IMR-90 (cell line): ENCODE data around the gene RBP5. TPM values are rescaled to one million over a fixed set of nuclear protein-coding genes. Genes with fewer than 3 reads are reported as not detected.
A peak's percentile ranks its signal among the peaks of the same experiment; 100 is the strongest.

Experiments used
- ATAC-seq: fragments of 200-7000 bp; cut with Tn5 transposase; 2 replicates; pipeline ENCODE4 v1.9.1; 2020; ENCODE audit warnings: low read depth, mild to moderate bottlenecking, moderate library complexity
- BruUV-seq: library from RNA; stranded (reverse); fragments of 400-500 nt; replicated peaks from 2 replicates; lab custom pipeline; 2021; lab: Mats Ljungman, UMichigan
- CTCF ChIA-PET: fragments of 300-600 bp; formaldehyde crosslinking; extraction: SDS; loops from one replicate; lab custom pipeline; 2021; ENCODE audit warnings: antibody characterized with exemption; lab: Yijun Ruan, JAX
- POLR2A ChIA-PET: fragments of 300-600 bp; sonication (Branson Sonifier 250); formaldehyde crosslinking; loops from one replicate; lab custom pipeline; 2022; ENCODE audit warnings: antibody characterized with exemption; ENCODE audit not compliant: unreplicated experiment; lab: Charles Lee
- DNase-seq: peaks from one replicate; pipeline ENCODE4 v3.0.0; 2013
- H2AFZ ChIP-seq: replicated peaks from 2 replicates; pipeline ENCODE3; 2013; ENCODE audit warnings: low read length, mild to moderate bottlenecking; ENCODE audit not compliant: poor library complexity
- H2AK5ac ChIP-seq: 2 replicates; pipeline ENCODE4 v1.6.1; 2013; ENCODE audit warnings: low read depth, low read length, inconsistent platforms
- H2AK9ac ChIP-seq: replicated peaks from 2 replicates; pipeline ENCODE3; 2013; ENCODE audit warnings: mild to moderate bottlenecking, low read depth, low read length, moderate library complexity; ENCODE audit not compliant: poor library complexity
- H2BK120ac ChIP-seq: 2 replicates; pipeline ENCODE4 v1.6.1; 2013; ENCODE audit warnings: low read depth, low read length, inconsistent platforms
- H2BK15ac ChIP-seq: 3 replicates; pipeline ENCODE4 v1.6.1; 2013; ENCODE audit warnings: low read depth, low read length, inconsistent platforms
- H2BK20ac ChIP-seq: 2 replicates; pipeline ENCODE4 v1.6.1; 2013; ENCODE audit warnings: low read depth, mild to moderate bottlenecking, inconsistent platforms, low read length, moderate library complexity
- H2BK5ac ChIP-seq: 2 replicates; pipeline ENCODE4 v1.6.1; 2013; ENCODE audit warnings: mild to moderate bottlenecking, low read depth, low read length, inconsistent platforms; ENCODE audit not compliant: poor library complexity, severe bottlenecking
- H3K14ac ChIP-seq: replicated peaks from 2 replicates; pipeline ENCODE4 v1.6.1; 2013; ENCODE audit warnings: low read depth, low read length, inconsistent platforms
- H3K18ac ChIP-seq: 2 replicates; pipeline ENCODE4 v1.6.1; 2013; ENCODE audit warnings: low read depth, low read length, control low read depth
- H3K23ac ChIP-seq: 2 replicates; pipeline ENCODE4 v1.6.1; 2013; ENCODE audit warnings: low read depth, low read length, inconsistent platforms
- H3K27ac ChIP-seq: 2 replicates; pipeline ENCODE4 v1.5.1; 2013; ENCODE audit warnings: mild to moderate bottlenecking, control low read depth, low read length; ENCODE audit not compliant: insufficient read depth
- H3K27me3 ChIP-seq: 2 replicates; pipeline ENCODE4 v1.6.1; 2013; ENCODE audit warnings: low read length; ENCODE audit not compliant: control insufficient read depth, insufficient read depth
- H3K36me3 ChIP-seq: 2 replicates; pipeline ENCODE4 v1.6.1; 2013; ENCODE audit warnings: low read length, mixed read lengths; ENCODE audit not compliant: control insufficient read depth, insufficient read depth
- H3K4ac ChIP-seq: 2 replicates; pipeline ENCODE4 v1.6.1; 2013; ENCODE audit warnings: low read depth, low read length, inconsistent platforms
- H3K4me1 ChIP-seq: 2 replicates; pipeline ENCODE4 v1.6.1; 2013; ENCODE audit warnings: low read length, mixed read lengths; ENCODE audit not compliant: control insufficient read depth, insufficient read depth
- H3K4me2 ChIP-seq: 2 replicates; pipeline ENCODE4 v1.6.1; 2013; ENCODE audit warnings: low read depth, mild to moderate bottlenecking, control low read depth, low read length, moderate library complexity
- H3K4me3 ChIP-seq: 2 replicates; pipeline ENCODE4 v1.5.1; 2013; ENCODE audit warnings: low read depth, mild to moderate bottlenecking, control low read depth, low read length, moderate library complexity; ENCODE audit not compliant: insufficient read depth
- H3K56ac ChIP-seq: 2 replicates; pipeline ENCODE4 v1.6.1; 2013; ENCODE audit warnings: low read length, inconsistent platforms; ENCODE audit not compliant: insufficient read depth; ENCODE audit errors: extremely low read depth
- H3K79me1 ChIP-seq, 2 experiments: 2 replicates each; pipeline ENCODE4 v1.6.1; 2013; ENCODE audit warnings: low read length in 2 of 2, inconsistent platforms in 1 of 2, low read depth in 1 of 2
- H3K9ac ChIP-seq: 2 replicates; pipeline ENCODE4 v1.6.1; 2013; ENCODE audit warnings: low read depth, low read length, control low read depth
- H3K9me1 ChIP-seq: 2 replicates; pipeline ENCODE4 v1.6.1; 2013; ENCODE audit warnings: low read length, inconsistent platforms; ENCODE audit not compliant: insufficient read depth
- H3K9me3 ChIP-seq: 2 replicates; pipeline ENCODE4 v1.6.1; 2013; ENCODE audit warnings: low read length; ENCODE audit not compliant: control insufficient read depth, insufficient read depth
- H4K20me1 ChIP-seq: 2 replicates; pipeline ENCODE4 v1.6.1; 2013; ENCODE audit warnings: low read length, inconsistent platforms; ENCODE audit not compliant: insufficient read depth
- H4K5ac ChIP-seq: 2 replicates; pipeline ENCODE4 v1.6.1; 2013; ENCODE audit warnings: mild to moderate bottlenecking, low read depth, low read length, control low read depth
- H4K8ac ChIP-seq, 2 experiments: 2 replicates each; pipeline ENCODE4 v1.6.1; 2013; ENCODE audit warnings: low read depth in 2 of 2, low read length in 2 of 2, control low read depth in 1 of 2, inconsistent platforms in 1 of 2
- H4K91ac ChIP-seq: 2 replicates; pipeline ENCODE4 v1.6.1; 2013; ENCODE audit warnings: low read depth, low read length, inconsistent platforms; ENCODE audit not compliant: insufficient read depth
- BHLHE40 ChIP-seq: fragments of 150-350 bp; IDR thresholded peaks from 2 replicates; pipeline ENCODE4 v1.6.1; 2016; ENCODE audit warnings: mild to moderate bottlenecking, low read depth, low read length
- CEBPB ChIP-seq: IDR thresholded peaks from 2 replicates; pipeline ENCODE4 v1.6.1; 2012; ENCODE audit warnings: low read depth, low read length, improper control_type of control experiment
- CHD1 ChIP-seq: IDR thresholded peaks from 2 replicates; pipeline ENCODE4 v1.6.1; 2012; ENCODE audit warnings: low read depth, low read length, improper control_type of control experiment
- FOS ChIP-seq: fragments of 150-350 bp; IDR thresholded peaks from 2 replicates; pipeline ENCODE4 v1.6.1; 2016; ENCODE audit warnings: low read depth, low read length
- MAFK ChIP-seq: IDR thresholded peaks from 2 replicates; pipeline ENCODE4 v1.6.1; 2012; ENCODE audit warnings: low read depth, low read length, improper control_type of control experiment
- NFE2L2 ChIP-seq: fragments of 150-350 bp; IDR thresholded peaks from 2 replicates; pipeline ENCODE4 v1.6.1; 2016; ENCODE audit warnings: low read depth, mild to moderate bottlenecking, low read length
- POLR2A ChIP-seq: IDR thresholded peaks from 2 replicates; pipeline ENCODE4 v1.6.1; 2012; ENCODE audit warnings: mild to moderate bottlenecking, low read depth, low read length
- RAD21 ChIP-seq: IDR thresholded peaks from 2 replicates; pipeline ENCODE4 v1.6.1; 2012; ENCODE audit warnings: low read length, improper control_type of control experiment
- RFX5 ChIP-seq: IDR thresholded peaks from 2 replicates; pipeline ENCODE4 v1.8.0; 2012; ENCODE audit warnings: low read depth, mild to moderate bottlenecking, low read length, moderate library complexity
- SMC3 ChIP-seq: fragments of 150-350 bp; IDR thresholded peaks from 2 replicates; pipeline ENCODE4 v1.6.1; 2016; ENCODE audit warnings: low read depth, mild to moderate bottlenecking, antibody characterized with exemption, low read length, moderate library complexity
- WGBS, 2 experiments: methylation state at CpG; one replicate each; pipeline versions ENCODE4 v1.1.5 to v1.1.7; 2013; ENCODE audit warnings: missing lambda C conversion rate in 2 of 2; ENCODE audit not compliant: insufficient read length in 1 of 2; ENCODE audit errors: extremely low coverage in 2 of 2; 5-methylcytosine and 5-hydroxymethylcytosine counted together
- dilution Hi-C: fragments of 300-500 bp; cut with HindIII; formaldehyde crosslinking; loops from one replicate; pipeline ENCODE4 v1.14.3; 2018; ENCODE audit warnings: low sequenced_read_pairs; ENCODE audit not compliant: unreplicated experiment
- in situ Hi-C: fragments of 300-500 bp; cut with MboI; formaldehyde crosslinking; loops from 3 replicates; pipeline ENCODE4 v1.14.3; 2019; ENCODE audit warnings: low sequenced_read_pairs, inconsistent platforms, mixed read lengths
- intact Hi-C: fragments of 100-400 bp; cut with micrococcal nuclease; formaldehyde crosslinking; loops from 2 replicates; pipeline ENCODE4 v1.10.0; 2022
- polyA plus RNA-seq, 3 experiments: library from polyadenylated mRNA; depleted of rRNA; stranded (reverse); fragments of >200 nt; gene quantifications; 2 replicates each; pipeline ENCODE4 v1.2.3, GENCODE V29; 2012; ENCODE audit warnings: low replicate concordance in 1 of 3
- total RNA-seq: library from RNA; depleted of rRNA; stranded (reverse); fragments of >200 nt; gene quantifications from 2 replicates; pipeline ENCODE4 v1.2.3, GENCODE V29; 2012
- TF ChIP-seq, protein P1 (sequence below): fragments of 150-350 bp; IDR thresholded peaks from 2 replicates; pipeline ENCODE4 v1.6.1; 2017; ENCODE audit warnings: mild to moderate bottlenecking, antibody characterized with exemption, low read length, low read depth
- TF ChIP-seq, protein P2 (sequence below): fragments of 150-350 bp; IDR thresholded peaks from 2 replicates; pipeline ENCODE4 v1.6.1; 2016; ENCODE audit warnings: low read depth, mild to moderate bottlenecking, low read length, moderate library complexity, borderline replicate concordance
- TF ChIP-seq, protein P3 (sequence below): conservative IDR thresholded peaks from 2 replicates; pipeline ENCODE4 v1.5.1; 2012; ENCODE audit warnings: mild to moderate bottlenecking, low read depth, low read length, improper control_type of control experiment

RBP5 gene
- total and polyA plus RNA-seq, 2 of the 4 experiments (the other 2 are of a cell fraction): 0.15 TPM; not detected in 1

DNA sequence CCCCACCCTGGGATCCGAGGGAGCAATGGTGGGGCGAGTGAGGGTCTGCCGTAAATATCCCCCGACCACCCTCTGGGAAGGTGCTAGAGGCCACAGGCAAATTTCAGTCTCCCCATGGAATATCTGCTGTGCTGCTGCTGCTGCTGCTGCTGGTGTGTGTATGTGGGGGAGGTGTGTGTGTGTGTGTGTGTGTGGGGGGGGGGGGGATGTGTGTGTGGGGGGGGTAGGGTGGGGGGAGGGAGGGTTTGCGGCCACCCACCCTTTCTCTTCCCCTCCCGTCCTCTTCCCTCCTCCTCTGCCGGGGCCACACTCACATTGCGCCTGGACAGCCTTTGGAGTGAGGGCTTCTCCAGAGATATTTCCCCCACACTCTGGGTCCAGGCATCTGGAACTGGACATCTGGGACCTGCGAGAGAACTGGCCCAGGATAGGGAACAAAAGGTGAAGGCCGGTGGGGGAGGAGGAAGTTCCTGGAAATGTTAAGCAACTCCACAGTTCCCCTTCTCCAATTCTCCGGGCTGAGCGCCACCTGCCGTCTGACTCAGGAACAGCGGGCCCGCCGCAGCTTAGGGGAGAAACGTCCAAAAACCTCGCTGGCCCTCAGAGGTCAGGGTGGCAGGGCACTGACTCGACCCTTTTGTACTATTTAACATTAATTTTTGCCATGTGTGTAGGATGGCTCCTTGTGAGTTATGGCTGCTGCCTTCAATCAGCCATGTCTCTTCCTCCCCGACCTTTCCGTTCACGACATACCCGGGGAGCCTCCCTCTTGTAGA is 19.7 kb downstream of the RBP5 start, which contains the start of gene C1RL:
Gene C1RL (minus strand): TSS at position 419 of the 776 bp plus-strand sequence. CDS start 34 bp downstream, at position 385.
- POLR2A ChIA-PET: interaction anchor here (1.0 kb wide), 1 partner anchor 183 kb away, joined by 3 read pairs; no protein-coding TSS in a partner anchor
- DNase-seq: peak; percentile 77
- H3K9ac ChIP-seq: peak within 1 kb of the TSS; percentile 98
- H3K4me3 ChIP-seq: peak within 1 kb of the TSS; percentile 66
- peak within 1 kb of the TSS; percentile 100 for H2AK9ac ChIP-seq
- H2BK5ac ChIP-seq: peak within 1 kb of the TSS; percentile 97
- no peaks in the 10 kb centered on the region for H3K27me3 ChIP-seq
- peak within 1 kb of the TSS; percentile 98 for H2AFZ ChIP-seq
- peak within 1 kb of the TSS; percentile 96 for H3K4me2 ChIP-seq
- H4K5ac ChIP-seq: peak within 1 kb of the TSS; percentile 97
- peak within 1 kb of the TSS; percentile 99 for H3K23ac ChIP-seq
- H3K56ac ChIP-seq: peak within 1 kb of the TSS; percentile 94
- H3K27ac ChIP-seq: peak within 1 kb of the TSS; percentile 97
- no TSS peak for BruUV-seq
- H3K4me1 ChIP-seq: peaks cover 5% of the 10 kb centered on the region; the same call in 1 of the 2 replicates
- peak within 1 kb of the TSS; percentile 95 for H2AK5ac ChIP-seq
- peak; percentile 58 for ATAC-seq
- H2BK15ac ChIP-seq: peak within 1 kb of the TSS; percentile 93; the same call in 2 of the 3 replicates
- WGBS, 2 experiments: 0% methylated on average over 7 of the region's 23 CpGs; no CpG with 5 or more reads in 1 of the 2 experiments
- peaks cover 8% of the 10 kb centered on the region for H3K36me3 ChIP-seq
- 0 out of 2 replicates have a peak, but pooled peaks cover 2% of the 10 kb centered on the region for H3K9me1 ChIP-seq
- peaks cover 24 to 53% of the 10 kb centered on the region in 2 experiments; a peak in 3 of 4 replicates for H3K79me1 ChIP-seq
- H3K18ac ChIP-seq: peak within 1 kb of the TSS; percentile 99
- in situ Hi-C loops (no loop called here), intact Hi-C loops (loop anchor here (1.0 kb wide), 3 partner anchors 49 to 139 kb away; partner anchors contain the start of genes C1S, EMG1 and PHB2), dilution Hi-C loops (no loop called here)
- peak within 1 kb of the TSS; percentile 97 to 100 for H4K8ac ChIP-seq
- peak within 1 kb of the TSS; percentile 94 for H2BK120ac ChIP-seq
- peak within 1 kb of the TSS; percentile 100 for H3K4ac ChIP-seq
- peak within 1 kb of the TSS; percentile 100 for H3K14ac ChIP-seq
- H4K20me1 ChIP-seq: no peaks in the 10 kb centered on the region; the same call in 1 of the 2 replicates
- CTCF ChIA-PET: interaction anchor here (0.6 to 2.1 kb wide), 8 partner anchors 10 to 164 kb away, joined by 3 to 9 read pairs (median 4); partner anchors contain the start of gene C1S
- H2BK20ac ChIP-seq: peak within 1 kb of the TSS; percentile 72
- peak within 1 kb of the TSS; percentile 100 for H4K91ac ChIP-seq
- H3K9me3 ChIP-seq: no peaks in the 10 kb centered on the region
- TF ChIP-seq, protein P1, sequence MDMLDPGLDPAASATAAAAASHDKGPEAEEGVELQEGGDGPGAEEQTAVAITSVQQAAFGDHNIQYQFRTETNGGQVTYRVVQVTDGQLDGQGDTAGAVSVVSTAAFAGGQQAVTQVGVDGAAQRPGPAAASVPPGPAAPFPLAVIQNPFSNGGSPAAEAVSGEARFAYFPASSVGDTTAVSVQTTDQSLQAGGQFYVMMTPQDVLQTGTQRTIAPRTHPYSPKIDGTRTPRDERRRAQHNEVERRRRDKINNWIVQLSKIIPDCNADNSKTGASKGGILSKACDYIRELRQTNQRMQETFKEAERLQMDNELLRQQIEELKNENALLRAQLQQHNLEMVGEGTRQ: no peak
- TF ChIP-seq, protein P2, sequence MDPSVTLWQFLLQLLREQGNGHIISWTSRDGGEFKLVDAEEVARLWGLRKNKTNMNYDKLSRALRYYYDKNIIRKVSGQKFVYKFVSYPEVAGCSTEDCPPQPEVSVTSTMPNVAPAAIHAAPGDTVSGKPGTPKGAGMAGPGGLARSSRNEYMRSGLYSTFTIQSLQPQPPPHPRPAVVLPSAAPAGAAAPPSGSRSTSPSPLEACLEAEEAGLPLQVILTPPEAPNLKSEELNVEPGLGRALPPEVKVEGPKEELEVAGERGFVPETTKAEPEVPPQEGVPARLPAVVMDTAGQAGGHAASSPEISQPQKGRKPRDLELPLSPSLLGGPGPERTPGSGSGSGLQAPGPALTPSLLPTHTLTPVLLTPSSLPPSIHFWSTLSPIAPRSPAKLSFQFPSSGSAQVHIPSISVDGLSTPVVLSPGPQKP: no peak
- TF ChIP-seq POLR2A (peak; percentile 15; the same call in 1 of the 2 replicates), CEBPB (peak; percentile 97), FOS (no peak), RFX5 (no peak), BHLHE40 (no peak), NFE2L2 (peak; percentile 16; the same call in 1 of the 2 replicates), SMC3 (peak; percentile 86), CHD1 (no peak), MAFK (no peak), RAD21 (peak; percentile 79)
- TF ChIP-seq, protein P3, sequence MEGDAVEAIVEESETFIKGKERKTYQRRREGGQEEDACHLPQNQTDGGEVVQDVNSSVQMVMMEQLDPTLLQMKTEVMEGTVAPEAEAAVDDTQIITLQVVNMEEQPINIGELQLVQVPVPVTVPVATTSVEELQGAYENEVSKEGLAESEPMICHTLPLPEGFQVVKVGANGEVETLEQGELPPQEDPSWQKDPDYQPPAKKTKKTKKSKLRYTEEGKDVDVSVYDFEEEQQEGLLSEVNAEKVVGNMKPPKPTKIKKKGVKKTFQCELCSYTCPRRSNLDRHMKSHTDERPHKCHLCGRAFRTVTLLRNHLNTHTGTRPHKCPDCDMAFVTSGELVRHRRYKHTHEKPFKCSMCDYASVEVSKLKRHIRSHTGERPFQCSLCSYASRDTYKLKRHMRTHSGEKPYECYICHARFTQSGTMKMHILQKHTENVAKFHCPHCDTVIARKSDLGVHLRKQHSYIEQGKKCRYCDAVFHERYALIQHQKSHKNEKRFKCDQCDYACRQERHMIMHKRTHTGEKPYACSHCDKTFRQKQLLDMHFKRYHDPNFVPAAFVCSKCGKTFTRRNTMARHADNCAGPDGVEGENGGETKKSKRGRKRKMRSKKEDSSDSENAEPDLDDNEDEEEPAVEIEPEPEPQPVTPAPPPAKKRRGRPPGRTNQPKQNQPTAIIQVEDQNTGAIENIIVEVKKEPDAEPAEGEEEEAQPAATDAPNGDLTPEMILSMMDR: peak; percentile 93
